ENCODE measurements around the gene SBDS. TPM values are rescaled to one million over a fixed set of nuclear protein-coding genes. Genes with fewer than 3 reads are reported as not detected.
"Not testable (repeated sequence)": the region's sequence is repeated elsewhere in the genome, so short reads cannot be mapped to it uniquely, and the experiment has no call there.

The SBDS gene
- total and polyA plus RNA-seq, 2 of the 4 experiments (the other 2 are of a cell fraction) = 43.0 to 65.7 TPM

DNA sequence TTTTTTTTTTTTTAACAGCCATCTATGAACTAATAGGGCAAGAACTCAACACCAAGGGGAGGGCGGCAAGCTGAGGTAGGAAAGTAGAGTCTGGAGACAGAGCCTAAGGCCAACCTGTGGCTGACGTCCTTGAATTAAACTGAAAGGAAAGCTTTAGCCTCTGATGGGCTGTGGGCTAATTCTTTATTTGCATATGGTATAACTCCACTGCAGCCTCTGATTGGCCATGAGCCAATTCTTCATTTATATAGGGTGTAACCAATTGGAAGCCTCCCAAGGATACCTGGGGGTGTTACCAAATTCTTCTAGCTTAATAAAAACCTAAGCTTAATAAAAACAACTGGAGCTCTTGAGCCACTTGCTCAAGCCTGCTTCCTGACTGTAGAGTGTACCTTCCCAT is 11.6 kb upstream of the SBDS start:
- Histone ChIP-seq H3K79me1 (ENCODE audit: low read depth in 1 of 2, low read length in 2 of 2) (peaks cover 5 to 6% of the 10 kb centered on the region in 2 experiments; a peak in 3 of 4 replicates), H3K23ac (ENCODE audit: low read depth, low read length) (no peak overlapping the region), H4K20me1 (ENCODE audit: insufficient read depth, low read length) (no peaks in the 10 kb centered on the region), H2BK15ac (ENCODE audit: low read depth, low read length) (no peak overlapping the region), H3K9ac (ENCODE audit: low read depth, low read length) (no peak overlapping the region), H4K8ac (ENCODE audit: low read depth in 2 of 2, low read length in 2 of 2) (no peak overlapping the region), H3K27me3 (ENCODE audit: control insufficient read depth, insufficient read depth, low read length) (no peaks in the 10 kb centered on the region), H3K27ac (ENCODE audit: insufficient read depth, low read length) (no peak overlapping the region), H2AFZ (replicated peaks; ENCODE audit: low read length, poor library complexity) (no peak overlapping the region), H3K18ac (ENCODE audit: low read depth, low read length) (no peak overlapping the region), H4K5ac (ENCODE audit: low read depth, low read length) (no peak overlapping the region), H2BK20ac (ENCODE audit: low read depth, low read length) (no peak overlapping the region), H3K4me3 (ENCODE audit: insufficient read depth, low read depth, low read length) (no peak overlapping the region), H3K4me2 (ENCODE audit: low read depth, low read length) (no peak overlapping the region), H4K91ac (ENCODE audit: insufficient read depth, low read depth, low read length) (no peak overlapping the region), H3K14ac (replicated peaks; ENCODE audit: low read depth, low read length) (no peak overlapping the region), H2AK9ac (replicated peaks; ENCODE audit: low read depth, low read length, poor library complexity) (no peak overlapping the region), H3K36me3 (ENCODE audit: control insufficient read depth, insufficient read depth, low read length) (peaks cover 18% of the 10 kb centered on the region), H3K9me1 (ENCODE audit: insufficient read depth, low read length) (no peaks in the 10 kb centered on the region), H2BK5ac (ENCODE audit: low read depth, low read length, poor library complexity, severe bottlenecking) (no peak overlapping the region), H3K9me3 (ENCODE audit: control insufficient read depth, insufficient read depth, low read length) (no peaks in the 10 kb centered on the region), H3K56ac (ENCODE audit: extremely low read depth, insufficient read depth, low read length) (no peak overlapping the region), H2BK120ac (ENCODE audit: low read depth, low read length) (no peak overlapping the region), H2AK5ac (ENCODE audit: low read depth, low read length) (no peak overlapping the region), H3K4ac (ENCODE audit: low read depth, low read length) (no peak overlapping the region), H3K4me1 (ENCODE audit: control insufficient read depth, insufficient read depth, low read length) (no peaks in the 10 kb centered on the region)
- no TSS peak for BruUV-seq (replicated peaks)
- ATAC-seq (ENCODE audit: low read depth) (no peak), DNase-seq (no peak)
- dilution Hi-C loops (cut with HindIII; ENCODE audit: low sequenced_read_pairs, unreplicated experiment) (no loop called here), intact Hi-C loops (cut with micrococcal nuclease) (no loop called here), in situ Hi-C loops (cut with MboI; ENCODE audit: low sequenced_read_pairs) (no loop called here)
- TF ChIP-seq MXI1 (IDR thresholded peaks at IDR 0.05; ENCODE audit: borderline replicate concordance, low read depth, low read length) (no peak), RAD21 (IDR thresholded peaks at IDR 0.05; ENCODE audit: low read length) (no peak), CHD1 (IDR thresholded peaks at IDR 0.05; ENCODE audit: low read depth, low read length) (no peak)
- WGBS, 2 experiments (ENCODE audit: extremely low coverage in 2 of 2, insufficient read length in 1 of 2) = no CpG with 5 or more reads among the region's 2 CpGs
- ChIA-PET POLR2A (ENCODE audit: unreplicated experiment) (no interaction called here), CTCF (interaction anchor here (0.9 kb wide), 1 partner anchor 11 kb away, joined by 4 read pairs; the partner anchor contains the start of gene TYW1)

DNA sequence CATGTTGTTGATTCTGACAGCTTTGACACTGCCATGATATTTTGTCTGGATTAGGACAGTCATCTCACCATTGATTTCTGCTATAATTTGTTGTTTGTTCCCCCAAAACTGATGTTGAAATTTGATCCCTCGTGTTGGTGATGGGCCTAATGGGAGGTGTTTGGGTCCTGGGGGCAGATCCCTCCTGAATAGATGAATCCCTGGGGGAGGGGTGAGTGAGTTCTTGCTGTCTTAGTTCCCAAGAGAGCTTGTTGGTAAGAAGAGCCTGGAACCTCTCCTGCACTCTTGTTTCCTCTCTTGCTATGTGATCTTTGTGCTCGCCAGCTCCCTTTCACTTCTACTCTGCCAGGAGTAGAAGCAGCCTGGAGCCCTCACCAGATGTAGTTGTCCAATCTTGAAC is 8.8 kb upstream of the SBDS start:
- not testable (repeated sequence) for H2AK5ac ChIP-seq (ENCODE audit: low read depth, low read length); H2BK20ac ChIP-seq (ENCODE audit: low read depth, low read length)

More for the DNA sequence above, 8.8 kb upstream of the SBDS start:
- H3K4me2 ChIP-seq (ENCODE audit: low read depth, low read length); dilution Hi-C loops (cut with HindIII; ENCODE audit: low sequenced_read_pairs, unreplicated experiment); H2BK5ac ChIP-seq (ENCODE audit: low read depth, low read length, poor library complexity, severe bottlenecking); H4K91ac ChIP-seq (ENCODE audit: insufficient read depth, low read depth, low read length); POLR2A ChIA-PET (ENCODE audit: unreplicated experiment); H4K5ac ChIP-seq (ENCODE audit: low read depth, low read length); H4K20me1 ChIP-seq (ENCODE audit: insufficient read depth, low read length); H3K56ac ChIP-seq (ENCODE audit: extremely low read depth, insufficient read depth, low read length); ATAC-seq (ENCODE audit: low read depth); H3K4ac ChIP-seq (ENCODE audit: low read depth, low read length); H2BK15ac ChIP-seq (ENCODE audit: low read depth, low read length); DNase-seq; H2AFZ ChIP-seq (replicated peaks; ENCODE audit: low read length, poor library complexity); CTCF ChIA-PET; H4K8ac ChIP-seq (ENCODE audit: low read depth in 2 of 2, low read length in 2 of 2); H3K27me3 ChIP-seq (ENCODE audit: control insufficient read depth, insufficient read depth, low read length); H2BK120ac ChIP-seq (ENCODE audit: low read depth, low read length); H3K23ac ChIP-seq (ENCODE audit: low read depth, low read length); H3K27ac ChIP-seq (ENCODE audit: insufficient read depth, low read length); in situ Hi-C loops (cut with MboI; ENCODE audit: low sequenced_read_pairs); H3K9me3 ChIP-seq (ENCODE audit: control insufficient read depth, insufficient read depth, low read length); H3K9ac ChIP-seq (ENCODE audit: low read depth, low read length); H3K14ac ChIP-seq (replicated peaks; ENCODE audit: low read depth, low read length); H3K4me1 ChIP-seq (ENCODE audit: control insufficient read depth, insufficient read depth, low read length); H3K79me1 ChIP-seq (ENCODE audit: low read depth in 1 of 2, low read length in 2 of 2); H3K18ac ChIP-seq (ENCODE audit: low read depth, low read length); intact Hi-C loops (cut with micrococcal nuclease); BruUV-seq (replicated peaks); H3K9me1 ChIP-seq (ENCODE audit: insufficient read depth, low read length); H2AK9ac ChIP-seq (replicated peaks; ENCODE audit: low read depth, low read length, poor library complexity); H3K4me3 ChIP-seq (ENCODE audit: insufficient read depth, low read depth, low read length): not testable (repeated sequence)
- peaks cover 14% of the 10 kb centered on the region for H3K36me3 ChIP-seq (ENCODE audit: control insufficient read depth, insufficient read depth, low read length)
- WGBS, 2 experiments (ENCODE audit: extremely low coverage in 2 of 2, insufficient read length in 1 of 2) = no CpG with 5 or more reads among the region's 2 CpGs

All from IMR-90 (cell line).